K562 (cell line): ENCODE results near the gene RPL28. TPM values are rescaled to one million over a fixed set of nuclear protein-coding genes. Genes with fewer than 3 reads are reported as not detected.
A peak's percentile ranks its signal among the peaks of the same experiment; 100 is the strongest.

Experiments
- CBX2 ChIP-seq: fragments of 200-600 bp; sonication (generic); IDR thresholded peaks from one replicate; pipeline ENCODE4 v1.6.1; 2012; ENCODE audit warnings: mild to moderate bottlenecking, low read length, inconsistent platforms; ENCODE audit not compliant: insufficient read depth, poor library complexity, severe bottlenecking
- FIP1L1 ChIP-seq: fragments of 200-400 bp; formaldehyde crosslinking; IDR thresholded peaks from 2 replicates; pipeline ENCODE4 v1.6.1; 2018; ENCODE audit warnings: mild to moderate bottlenecking, low read depth, low read length; ENCODE audit not compliant: poor library complexity, severe bottlenecking
- FOXA1 ChIP-seq: fragments of 450-650 bp; IDR thresholded peaks from 2 replicates; pipeline ENCODE4 v1.6.1; 2016; ENCODE audit warnings: mild to moderate bottlenecking, borderline replicate concordance
- FOXP1 ChIP-seq: sonication (generic); formaldehyde crosslinking; IDR thresholded peaks from 2 replicates; pipeline ENCODE4 v1.8.0; 2022; ENCODE audit warnings: mild to moderate bottlenecking, missing genetic modification reagents
- GABPA ChIP-seq: fragments of 200-800 bp; sonication (Bioruptor generic); conservative IDR thresholded peaks from 2 replicates; pipeline ENCODE4 v1.6.1; 2016; ENCODE audit warnings: low read depth, missing genetic modification characterization, missing compliant biosample characterization
- GTF2E2 ChIP-seq: fragments of 200-800 bp; sonication (Bioruptor generic); IDR thresholded peaks from 2 replicates; pipeline ENCODE4 v1.6.1; 2016; ENCODE audit warnings: missing genetic modification characterization, missing compliant biosample characterization
- IRF2 ChIP-seq: sonication (generic); formaldehyde crosslinking; IDR thresholded peaks from 2 replicates; pipeline ENCODE4 v1.8.1; 2022; ENCODE audit warnings: mild to moderate bottlenecking, missing genetic modification reagents
- KAT8 ChIP-seq: fragments of 450-650 bp; IDR thresholded peaks from 2 replicates; pipeline ENCODE4 v1.6.1; 2016; ENCODE audit warnings: low read depth, mild to moderate bottlenecking
- KDM5B ChIP-seq: fragments of 200-600 bp; sonication (generic); IDR thresholded peaks from 2 replicates; pipeline ENCODE4 v1.6.1; 2012; ENCODE audit warnings: low read depth, mild to moderate bottlenecking, moderate library complexity, low read length, control low read depth, inconsistent platforms; ENCODE audit not compliant: insufficient replicate concordance
- MCM3 ChIP-seq: fragments of 450-650 bp; IDR thresholded peaks from 2 replicates; pipeline ENCODE4 v1.6.1; 2016
- MNT ChIP-seq, 2 experiments: fragments of 450-650 bp; conservative IDR thresholded peaks; 2 replicates each; pipeline ENCODE4 v1.6.1; 2017; ENCODE audit warnings: mild to moderate bottlenecking in 2 of 2, moderate library complexity in 2 of 2
- RHOXF2B ChIP-seq: fragments of 250-450 bp; sonication (Bioruptor Pico); conservative IDR thresholded peaks from 2 replicates; pipeline ENCODE4 v1.5.1; 2021
- SRSF7 ChIP-seq: fragments of 200-400 bp; formaldehyde crosslinking; optimal IDR thresholded peaks from 2 replicates; pipeline ENCODE3; 2017; ENCODE audit warnings: mild to moderate bottlenecking, low read depth, low read length
- ZNF197 ChIP-seq: fragments of 200-800 bp; sonication (Bioruptor generic); IDR thresholded peaks from 2 replicates; pipeline ENCODE4 v1.6.1; 2016; ENCODE audit warnings: low read depth, missing genetic modification characterization, missing compliant biosample characterization
- ZNF589 ChIP-seq: fragments of 200-800 bp; sonication (Bioruptor generic); IDR thresholded peaks from 2 replicates; pipeline ENCODE4 v1.6.1; 2016; ENCODE audit warnings: low read depth, missing genetic modification characterization, missing compliant biosample characterization
- ZNF696 ChIP-seq: fragments of 250-450 bp; sonication (Bioruptor Pico); conservative IDR thresholded peaks from 2 replicates; pipeline ENCODE4 v1.4.0; 2020; ENCODE audit warnings: mild to moderate bottlenecking, moderate library complexity
- ZNF766 ChIP-seq: fragments of 200-800 bp; sonication (Bioruptor generic); conservative IDR thresholded peaks from 2 replicates; pipeline ENCODE4 v1.6.1; 2016; ENCODE audit warnings: missing genetic modification characterization, missing compliant biosample characterization
- polyA plus RNA-seq, 8 experiments: library from polyadenylated mRNA; depleted of rRNA in 4 of 8; stranded (reverse) in 5 of 8; unstranded in 3 of 8; fragments of >200 nt; fragmentation: Nextera tagmentation in 2 of 8; fragmentation: Illumina TruSeq in 1 of 8; extraction: Ambion mirVana in 2 of 8; extraction: Trizol in 1 of 8; gene quantifications; 2 replicates each; pipeline versions ENCODE4 v1.2.1 to v1.2.3, GENCODE V29; 2011 to 2014; ENCODE audit warnings: inconsistent platforms in 1 of 8, missing spikeins in 1 of 8
- total RNA-seq, 7 experiments: library from RNA; depleted of rRNA in 6 of 7; stranded (reverse); fragments of >200 nt in 6 of 7; fragmentation: Illumina TruSeq in 2 of 7; extraction: Trizol in 2 of 7; gene quantifications; 2 replicates each; pipeline versions ENCODE4 v1.2.1 to v1.2.3, GENCODE V29; 2011 to 2021; ENCODE audit warnings: low replicate concordance in 1 of 7
- TF ChIP-seq, protein P1 (sequence below), 2 experiments: fragments of 150-350 bp in 1 of 2; IDR thresholded peaks; 2 replicates each; pipeline ENCODE4 v1.6.1; 2012 to 2016; ENCODE audit warnings: low read depth in 2 of 2, low read length in 2 of 2, mild to moderate bottlenecking in 1 of 2, moderate library complexity in 1 of 2
- TF ChIP-seq, protein P2 (sequence below): fragments of 250-450 bp; sonication (Bioruptor Pico); IDR thresholded peaks from 2 replicates; pipeline ENCODE4 v1.9.0; 2021; ENCODE audit warnings: mild to moderate bottlenecking, inconsistent platforms
- TF ChIP-seq, protein P3 (sequence below): sonication (generic); formaldehyde crosslinking; IDR thresholded peaks from 2 replicates; pipeline ENCODE4 v1.9.0; 2022; ENCODE audit warnings: mild to moderate bottlenecking, missing genetic modification reagents

Gene RPL28
- total and polyA plus RNA-seq, 9 of the 15 experiments (the other 6 are each of a cell fraction or from before 2014, with no cell fraction given): 124 to 3,106 (median 622) TPM

GRCh38 chr19:55391191-55391670 is 5.5 kb downstream of the RPL28 start (continued):
- no peak for TF ChIP-seq FIP1L1
- TF ChIP-seq, protein P1, sequence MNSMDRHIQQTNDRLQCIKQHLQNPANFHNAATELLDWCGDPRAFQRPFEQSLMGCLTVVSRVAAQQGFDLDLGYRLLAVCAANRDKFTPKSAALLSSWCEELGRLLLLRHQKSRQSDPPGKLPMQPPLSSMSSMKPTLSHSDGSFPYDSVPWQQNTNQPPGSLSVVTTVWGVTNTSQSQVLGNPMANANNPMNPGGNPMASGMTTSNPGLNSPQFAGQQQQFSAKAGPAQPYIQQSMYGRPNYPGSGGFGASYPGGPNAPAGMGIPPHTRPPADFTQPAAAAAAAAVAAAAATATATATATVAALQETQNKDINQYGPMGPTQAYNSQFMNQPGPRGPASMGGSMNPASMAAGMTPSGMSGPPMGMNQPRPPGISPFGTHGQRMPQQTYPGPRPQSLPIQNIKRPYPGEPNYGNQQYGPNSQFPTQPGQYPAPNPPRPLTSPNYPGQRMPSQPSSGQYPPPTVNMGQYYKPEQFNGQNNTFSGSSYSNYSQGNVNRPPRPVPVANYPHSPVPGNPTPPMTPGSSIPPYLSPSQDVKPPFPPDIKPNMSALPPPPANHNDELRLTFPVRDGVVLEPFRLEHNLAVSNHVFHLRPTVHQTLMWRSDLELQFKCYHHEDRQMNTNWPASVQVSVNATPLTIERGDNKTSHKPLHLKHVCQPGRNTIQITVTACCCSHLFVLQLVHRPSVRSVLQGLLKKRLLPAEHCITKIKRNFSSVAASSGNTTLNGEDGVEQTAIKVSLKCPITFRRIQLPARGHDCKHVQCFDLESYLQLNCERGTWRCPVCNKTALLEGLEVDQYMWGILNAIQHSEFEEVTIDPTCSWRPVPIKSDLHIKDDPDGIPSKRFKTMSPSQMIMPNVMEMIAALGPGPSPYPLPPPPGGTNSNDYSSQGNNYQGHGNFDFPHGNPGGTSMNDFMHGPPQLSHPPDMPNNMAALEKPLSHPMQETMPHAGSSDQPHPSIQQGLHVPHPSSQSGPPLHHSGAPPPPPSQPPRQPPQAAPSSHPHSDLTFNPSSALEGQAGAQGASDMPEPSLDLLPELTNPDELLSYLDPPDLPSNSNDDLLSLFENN (IDR thresholded peaks at IDR 0.05; ENCODE audit: low read depth in 2 of 2, low read length in 2 of 2): no peak
- no peak for TF ChIP-seq KAT8
- TF ChIP-seq MCM3: no peak
- TF ChIP-seq ZNF589 (CRISPR knock-in tag): no peak
- TF ChIP-seq FOXA1: no peak
- no peak for TF ChIP-seq GTF2E2 (tag)
- TF ChIP-seq ZNF696 (CRISPR knock-in tag): no peak
- no peak for TF ChIP-seq SRSF7
- TF ChIP-seq ZNF197: no peak
- TF ChIP-seq CBX2: no peak
- no peak for TF ChIP-seq GABPA (tag)
- TF ChIP-seq, protein P2, sequence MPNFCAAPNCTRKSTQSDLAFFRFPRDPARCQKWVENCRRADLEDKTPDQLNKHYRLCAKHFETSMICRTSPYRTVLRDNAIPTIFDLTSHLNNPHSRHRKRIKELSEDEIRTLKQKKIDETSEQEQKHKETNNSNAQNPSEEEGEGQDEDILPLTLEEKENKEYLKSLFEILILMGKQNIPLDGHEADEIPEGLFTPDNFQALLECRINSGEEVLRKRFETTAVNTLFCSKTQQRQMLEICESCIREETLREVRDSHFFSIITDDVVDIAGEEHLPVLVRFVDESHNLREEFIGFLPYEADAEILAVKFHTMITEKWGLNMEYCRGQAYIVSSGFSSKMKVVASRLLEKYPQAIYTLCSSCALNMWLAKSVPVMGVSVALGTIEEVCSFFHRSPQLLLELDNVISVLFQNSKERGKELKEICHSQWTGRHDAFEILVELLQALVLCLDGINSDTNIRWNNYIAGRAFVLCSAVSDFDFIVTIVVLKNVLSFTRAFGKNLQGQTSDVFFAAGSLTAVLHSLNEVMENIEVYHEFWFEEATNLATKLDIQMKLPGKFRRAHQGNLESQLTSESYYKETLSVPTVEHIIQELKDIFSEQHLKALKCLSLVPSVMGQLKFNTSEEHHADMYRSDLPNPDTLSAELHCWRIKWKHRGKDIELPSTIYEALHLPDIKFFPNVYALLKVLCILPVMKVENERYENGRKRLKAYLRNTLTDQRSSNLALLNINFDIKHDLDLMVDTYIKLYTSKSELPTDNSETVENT (CRISPR knock-in tag): 0 out of 2 replicates have a peak, but pooled peaks have one; percentile 15
- TF ChIP-seq, protein P3, sequence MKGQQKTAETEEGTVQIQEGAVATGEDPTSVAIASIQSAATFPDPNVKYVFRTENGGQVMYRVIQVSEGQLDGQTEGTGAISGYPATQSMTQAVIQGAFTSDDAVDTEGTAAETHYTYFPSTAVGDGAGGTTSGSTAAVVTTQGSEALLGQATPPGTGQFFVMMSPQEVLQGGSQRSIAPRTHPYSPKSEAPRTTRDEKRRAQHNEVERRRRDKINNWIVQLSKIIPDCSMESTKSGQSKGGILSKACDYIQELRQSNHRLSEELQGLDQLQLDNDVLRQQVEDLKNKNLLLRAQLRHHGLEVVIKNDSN (CRISPR knock-in tag): no peak
- TF ChIP-seq KDM5B: peak; percentile 22
- TF ChIP-seq IRF2: no peak
- TF ChIP-seq MNT (conservative IDR thresholded peaks at IDR 0.05): no peak
- no peak for TF ChIP-seq FOXP1 (CRISPR knock-in tag)
- TF ChIP-seq ZNF766 (CRISPR knock-in tag): no peak
- TF ChIP-seq RHOXF2B (CRISPR knock-in tag): no peak
